Tibial nerve (tissue), 4 donors: ENCODE data around the gene FAM118A. TPM values are rescaled to one million over a fixed set of nuclear protein-coding genes. Genes with fewer than 3 reads are reported as not detected.

Experiments
- DNase-seq, 2 donors: peaks; one replicate each; pipeline ENCODE4 v3.0.0-alpha.2; 2019; ENCODE audit warnings: low spot score in 2 of 2
- H3K27ac ChIP-seq, 4 donors: fragments of 200-600 bp; sonication (generic) in 3 of 4; one replicate each; pipeline ENCODE4 v1.5.1; 2017 to 2019; ENCODE audit warnings: mild to moderate bottlenecking in 1 of 4
- H3K27me3 ChIP-seq, 2 donors: fragments of 200-600 bp; sonication (generic) in 1 of 2; one replicate each; pipeline versions ENCODE4 v1.5.1 to v1.6.0; 2017 to 2019
- H3K36me3 ChIP-seq, 3 donors: fragments of 200-600 bp; sonication (generic); one replicate each; pipeline ENCODE4 v1.5.1; 2018 to 2019
- H3K4me1 ChIP-seq, 4 donors: fragments of 200-600 bp; sonication (generic) in 3 of 4; one replicate each; pipeline ENCODE4 v1.5.1; 2017 to 2019
- H3K4me3 ChIP-seq, 4 donors: fragments of 200-600 bp; sonication (generic) in 3 of 4; one replicate each; pipeline ENCODE4 v1.5.1; 2017 to 2019; ENCODE audit warnings: mild to moderate bottlenecking in 1 of 4, moderate library complexity in 1 of 4
- H3K9me3 ChIP-seq, 4 donors: fragments of 200-600 bp; sonication (generic) in 3 of 4; one replicate each; pipeline ENCODE4 v1.5.1; 2017 to 2019
- EP300 ChIP-seq, 2 donors: sonication (generic); formaldehyde crosslinking; IDR thresholded peaks; one replicate each; pipeline ENCODE4 v1.6.1; 2017; ENCODE audit warnings: antibody characterized with exemption in 2 of 2, mild to moderate bottlenecking in 1 of 2
- POLR2A ChIP-seq, 2 donors: fragments of 450-650 bp; IDR thresholded peaks; one replicate each; pipeline ENCODE4 v1.6.1; 2017; ENCODE audit warnings: antibody characterized with exemption in 2 of 2, mild to moderate bottlenecking in 2 of 2, moderate library complexity in 2 of 2
- WGBS, 2 donors: methylation state at CpG; one replicate each; pipeline ENCODE4 v1.1.5; 2018; 5-methylcytosine and 5-hydroxymethylcytosine counted together
- total RNA-seq, 4 donors: library from RNA; depleted of rRNA; stranded (reverse); fragments of >200 nt; gene quantifications; one replicate each; pipeline ENCODE4 v1.1.0, GENCODE V29; 2016
- TF ChIP-seq, protein P1 (sequence below), 5 experiments: fragments of 200-600 bp in 3 of 5; fragments of 450-650 bp in 2 of 5; sonication (generic) in 3 of 5; IDR thresholded peaks; one replicate each; pipeline ENCODE4 v1.5.1; 2016 to 2019; ENCODE audit warnings: antibody characterized with exemption in 5 of 5, mild to moderate bottlenecking in 3 of 5, moderate library complexity in 2 of 5

FAM118A gene
- total RNA-seq, 4 donors from 2014 or later: 16.8 to 171 (median 83.2) TPM

DNA sequence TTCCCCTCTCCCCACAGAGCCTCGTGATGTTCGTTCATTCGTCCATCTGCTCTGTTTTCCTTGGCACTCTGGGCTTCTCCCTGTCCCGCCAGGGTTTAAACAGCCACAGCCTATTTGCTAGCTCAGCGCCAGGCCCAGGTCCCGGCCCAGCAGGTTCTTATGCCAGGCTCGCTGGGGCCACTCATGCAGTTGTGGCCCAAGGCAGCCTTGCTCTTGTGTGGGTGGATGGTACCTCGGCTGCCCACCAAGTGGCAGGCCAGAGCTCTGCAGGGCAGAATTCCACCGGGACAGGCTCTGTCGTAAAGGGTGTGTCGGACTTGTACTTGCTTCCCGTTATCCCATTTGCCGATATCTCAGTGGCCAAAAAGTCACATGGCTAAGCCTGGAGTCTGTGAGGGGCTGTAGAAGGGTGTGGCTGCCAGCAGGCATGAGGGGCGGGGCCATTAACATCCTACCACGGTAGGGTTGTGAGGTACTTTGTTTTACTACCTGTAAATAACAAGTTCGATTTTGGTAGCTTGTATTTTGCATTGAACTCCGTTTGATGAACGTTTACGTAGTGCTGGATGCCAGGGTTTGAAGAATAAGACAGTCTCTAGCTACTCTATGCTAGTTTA is 7.9 kb downstream of the FAM118A start:
- 37 to 46% methylated on average over 19 of the region's 19 CpGs for WGBS, 2 donors
- peak; percentile 57 to 66 for DNase-seq
- peak overlapping the region in 1 of 4 donors; percentile 14 for H3K4me3 ChIP-seq
- no peak for TF ChIP-seq POLR2A (IDR thresholded peaks at IDR 0.05)
- peak; percentile 10 to 42 for TF ChIP-seq EP300 (IDR thresholded peaks at IDR 0.05)
- TF ChIP-seq, protein P1, sequence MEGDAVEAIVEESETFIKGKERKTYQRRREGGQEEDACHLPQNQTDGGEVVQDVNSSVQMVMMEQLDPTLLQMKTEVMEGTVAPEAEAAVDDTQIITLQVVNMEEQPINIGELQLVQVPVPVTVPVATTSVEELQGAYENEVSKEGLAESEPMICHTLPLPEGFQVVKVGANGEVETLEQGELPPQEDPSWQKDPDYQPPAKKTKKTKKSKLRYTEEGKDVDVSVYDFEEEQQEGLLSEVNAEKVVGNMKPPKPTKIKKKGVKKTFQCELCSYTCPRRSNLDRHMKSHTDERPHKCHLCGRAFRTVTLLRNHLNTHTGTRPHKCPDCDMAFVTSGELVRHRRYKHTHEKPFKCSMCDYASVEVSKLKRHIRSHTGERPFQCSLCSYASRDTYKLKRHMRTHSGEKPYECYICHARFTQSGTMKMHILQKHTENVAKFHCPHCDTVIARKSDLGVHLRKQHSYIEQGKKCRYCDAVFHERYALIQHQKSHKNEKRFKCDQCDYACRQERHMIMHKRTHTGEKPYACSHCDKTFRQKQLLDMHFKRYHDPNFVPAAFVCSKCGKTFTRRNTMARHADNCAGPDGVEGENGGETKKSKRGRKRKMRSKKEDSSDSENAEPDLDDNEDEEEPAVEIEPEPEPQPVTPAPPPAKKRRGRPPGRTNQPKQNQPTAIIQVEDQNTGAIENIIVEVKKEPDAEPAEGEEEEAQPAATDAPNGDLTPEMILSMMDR (IDR thresholded peaks at IDR 0.05): peak in 4 of 5 experiments; percentile 23 to 72 (median 38)
- peaks cover 0 to 6% (median 0%) of the 10 kb centered on the region in 3 donors for H3K36me3 ChIP-seq
- peaks cover 0 to 57% (median 16%) of the 10 kb centered on the region in 4 donors for H3K4me1 ChIP-seq
- H3K9me3 ChIP-seq: no peaks in the 10 kb centered on the region
- peak overlapping the region; percentile 38 to 85 (median 80) for H3K27ac ChIP-seq
- H3K27me3 ChIP-seq: no peaks in the 10 kb centered on the region

DNA sequence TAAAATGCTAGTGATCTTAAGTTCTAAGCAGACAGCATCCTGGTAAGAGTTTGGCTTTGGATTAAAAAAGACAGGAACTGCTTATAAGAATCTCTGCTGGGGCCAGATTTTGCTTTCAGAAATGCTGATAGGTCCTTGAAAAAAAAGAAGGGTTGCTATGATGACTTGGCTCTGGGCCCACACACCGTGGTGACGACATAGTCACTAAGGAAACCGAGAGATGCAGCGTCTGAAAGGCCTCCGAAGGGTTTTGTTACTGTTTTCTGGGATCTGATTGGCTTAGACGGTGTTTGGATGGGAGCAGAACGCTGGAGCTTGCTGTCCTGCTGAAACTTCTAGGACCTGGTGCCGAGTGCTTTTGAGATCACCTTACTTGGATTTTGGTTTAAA is 8.4 kb downstream of the FAM118A start:
- DNase-seq: peak; percentile 78 to 87
- H3K27me3 ChIP-seq: no peaks in the 10 kb centered on the region
- 7 to 8% methylated on average over 8 of the region's 8 CpGs for WGBS, 2 donors
- H3K4me3 ChIP-seq: no peak overlapping the region
- no peak for TF ChIP-seq EP300 (IDR thresholded peaks at IDR 0.05)
- no peak for TF ChIP-seq POLR2A (IDR thresholded peaks at IDR 0.05)
- TF ChIP-seq, protein P1 (IDR thresholded peaks at IDR 0.05): no peak
- H3K27ac ChIP-seq: peak overlapping the region; percentile 38 to 85 (median 80)
- H3K9me3 ChIP-seq: no peaks in the 10 kb centered on the region
- peaks cover 0 to 11% (median 0%) of the 10 kb centered on the region in 3 donors for H3K36me3 ChIP-seq
- H3K4me1 ChIP-seq: peaks cover 0 to 57% (median 16%) of the 10 kb centered on the region in 4 donors

DNA sequence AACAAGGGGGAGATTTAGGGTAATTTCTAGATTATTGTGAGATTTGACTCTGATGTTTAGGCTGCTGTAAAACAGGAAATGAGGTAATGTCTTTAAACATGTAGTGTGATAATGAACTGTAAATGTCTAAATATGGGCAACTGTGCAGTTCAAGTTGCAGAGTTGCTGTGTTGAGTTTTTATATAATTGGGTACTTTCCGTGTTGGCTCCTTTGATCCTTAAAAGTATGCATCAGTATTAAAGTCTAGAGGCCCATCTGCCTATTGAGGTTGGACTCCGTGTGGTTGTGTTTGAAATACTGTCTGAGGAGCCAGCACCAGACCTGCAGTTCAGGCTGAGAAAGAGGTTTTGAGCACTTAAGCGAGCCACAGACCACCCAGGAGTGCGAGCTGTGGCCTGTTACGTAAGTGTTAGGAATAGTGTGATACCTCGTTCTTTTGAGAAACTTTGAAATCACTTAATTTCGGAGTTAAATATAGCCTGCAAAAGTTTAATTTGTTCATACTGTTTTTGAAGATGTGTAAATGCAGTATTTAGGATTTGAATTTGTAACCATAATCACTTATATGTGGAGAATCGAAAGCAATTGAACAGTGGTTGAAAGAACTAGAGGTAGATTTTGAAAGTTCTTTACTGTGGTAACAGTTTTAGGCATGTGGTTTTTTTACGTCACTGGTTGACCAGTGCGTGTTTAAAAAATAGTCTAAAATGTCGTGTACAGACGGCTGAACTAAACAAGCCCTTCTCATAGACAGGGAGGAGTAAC is 9.0 kb downstream of the FAM118A start:
- Histone ChIP-seq H3K36me3 (peaks cover 0 to 17% (median 0%) of the 10 kb centered on the region in 3 donors), H3K9me3 (no peaks in the 10 kb centered on the region), H3K27me3 (no peaks in the 10 kb centered on the region), H3K27ac (peak overlapping the region; percentile 38 to 85 (median 80)), H3K4me3 (no peak overlapping the region), H3K4me1 (peaks cover 0 to 53% (median 16%) of the 10 kb centered on the region in 4 donors)
- TF ChIP-seq EP300 (IDR thresholded peaks at IDR 0.05) (peak in 1 of 2 donors; percentile 34), POLR2A (IDR thresholded peaks at IDR 0.05) (no peak)
- 58% methylated on average over 12 of the region's 12 CpGs for WGBS, 2 donors
- DNase-seq: peak in 1 of 2 donors; percentile 48

DNA sequence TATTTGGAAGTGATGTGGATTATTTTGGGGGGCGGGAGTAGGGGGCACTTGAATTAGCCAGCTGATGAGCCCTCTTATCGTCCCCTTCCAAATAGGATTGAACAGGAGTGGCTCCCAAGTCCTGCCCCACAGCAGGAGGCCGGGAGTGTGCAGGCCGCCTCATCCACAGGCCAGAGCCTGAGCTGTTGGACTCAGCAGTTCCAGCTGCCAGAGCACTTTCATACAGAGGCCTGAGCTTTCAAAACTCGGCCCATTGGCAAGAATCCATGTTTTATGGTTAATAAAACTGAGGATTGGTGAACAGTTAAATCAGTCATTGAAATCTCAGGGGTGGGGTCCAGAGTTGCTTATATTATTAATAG is 9.6 kb downstream of the FAM118A start:
- Histone ChIP-seq H3K9me3 (no peaks in the 10 kb centered on the region), H3K4me1 (peaks cover 0 to 47% (median 16%) of the 10 kb centered on the region in 4 donors), H3K4me3 (no peak overlapping the region), H3K36me3 (peaks cover 0 to 22% (median 0%) of the 10 kb centered on the region in 3 donors), H3K27me3 (no peaks in the 10 kb centered on the region), H3K27ac (peak overlapping the region; percentile 38 to 85 (median 80))
- DNase-seq: no peak
- WGBS, 2 donors: 45 to 47% methylated on average over 5 of the region's 5 CpGs
- TF ChIP-seq EP300 (IDR thresholded peaks at IDR 0.05): no peak

DNA sequence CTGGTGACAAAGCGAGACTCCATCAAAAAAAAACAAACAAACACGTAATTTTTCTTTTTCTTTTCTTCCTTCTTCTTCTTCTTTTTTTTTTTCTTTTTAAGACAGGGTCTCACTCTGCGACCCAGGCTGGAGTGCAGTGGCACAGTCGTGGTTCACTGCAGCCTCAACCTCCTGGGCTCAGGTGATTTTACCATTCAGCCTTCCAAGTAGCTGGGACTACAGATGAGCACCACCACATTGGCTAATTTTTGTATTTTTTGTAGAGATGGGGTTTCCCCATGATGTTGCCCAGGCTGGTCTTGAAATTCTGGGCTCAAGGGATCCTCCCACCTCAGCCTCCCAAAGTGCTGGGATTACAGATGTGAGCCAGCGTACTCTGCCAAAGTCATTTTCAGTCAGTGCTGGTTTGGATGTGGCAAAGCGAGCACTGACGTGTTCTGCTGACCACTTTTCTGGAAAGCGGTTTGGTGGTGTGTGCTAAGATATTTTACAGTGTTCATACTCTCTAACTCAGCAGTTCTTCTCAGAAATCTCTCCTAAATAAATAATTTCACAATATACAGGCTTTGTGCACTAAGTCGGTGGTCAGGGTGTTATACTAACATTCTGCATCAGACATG is 10.7 kb downstream of the FAM118A start:
- no peaks in the 10 kb centered on the region for H3K9me3 ChIP-seq
- DNase-seq: peak in 1 of 2 donors; percentile 28
- H3K36me3 ChIP-seq: peaks cover 0 to 32% (median under 1%) of the 10 kb centered on the region in 3 donors
- TF ChIP-seq, protein P1 (IDR thresholded peaks at IDR 0.05): no peak
- TF ChIP-seq POLR2A (IDR thresholded peaks at IDR 0.05) (no peak), EP300 (IDR thresholded peaks at IDR 0.05) (no peak)
- H3K4me3 ChIP-seq: no peak overlapping the region
- WGBS, 2 donors: 78 to 84% methylated on average over 9 of the region's 9 CpGs
- peak overlapping the region; percentile 38 to 85 (median 80) for H3K27ac ChIP-seq
- H3K27me3 ChIP-seq: no peaks in the 10 kb centered on the region
- H3K4me1 ChIP-seq: peaks cover 0 to 45% (median 16%) of the 10 kb centered on the region in 4 donors
